ENCODE data around the gene CEP120.
"Not testable (repeated sequence)": the region's sequence is repeated elsewhere in the genome, so short reads cannot be mapped to it uniquely, and the experiment has no call there.

Gene CEP120

GRCh38 chr5:123450114-123450513 is 26.9 kb upstream of the CEP120 start:
- Histone ChIP-seq H3K36me3 (replicated peaks) (no peaks in the 10 kb centered on the region), H3K9me3 (no peaks in the 10 kb centered on the region), H3K4me1 (peaks cover 2% of the 10 kb centered on the region), H3K27me3 (ENCODE audit: low read depth) (no peaks in the 10 kb centered on the region), H3K4me3 (no peak overlapping the region)
- in situ Hi-C loops (cut with MboI; ENCODE audit: low sequenced_read_pairs): no loop called here
- DNase-seq (ENCODE audit: low spot score in 2 of 2): no peak

- H3K4me3 ChIP-seq: no peak overlapping the region
- H3K27me3 ChIP-seq (ENCODE audit: low read depth): no peaks in the 10 kb centered on the region
- peaks cover 2% of the 10 kb centered on the region for H3K4me1 ChIP-seq
- DNase-seq (ENCODE audit: low spot score in 2 of 2): peak in 1 of 2 experiments; percentile 29
- no peaks in the 10 kb centered on the region for H3K9me3 ChIP-seq
- in situ Hi-C loops (cut with MboI; ENCODE audit: low sequenced_read_pairs): no loop called here
- no peaks in the 10 kb centered on the region for H3K36me3 ChIP-seq (replicated peaks)
Measured at GRCh38 chr5:123449424-123449974, 26.3 kb upstream of the CEP120 start.

GRCh38 chr5:123448743-123449142 is 25.5 kb upstream of the CEP120 start:
- Histone ChIP-seq H3K36me3 (replicated peaks) (no peaks in the 10 kb centered on the region), H3K4me1 (peaks cover 2% of the 10 kb centered on the region), H3K4me3 (no peak overlapping the region), H3K9me3 (no peaks in the 10 kb centered on the region), H3K27me3 (ENCODE audit: low read depth) (no peaks in the 10 kb centered on the region)
- in situ Hi-C loops (cut with MboI; ENCODE audit: low sequenced_read_pairs): no loop called here
- DNase-seq (ENCODE audit: low spot score in 2 of 2): no peak

DNA sequence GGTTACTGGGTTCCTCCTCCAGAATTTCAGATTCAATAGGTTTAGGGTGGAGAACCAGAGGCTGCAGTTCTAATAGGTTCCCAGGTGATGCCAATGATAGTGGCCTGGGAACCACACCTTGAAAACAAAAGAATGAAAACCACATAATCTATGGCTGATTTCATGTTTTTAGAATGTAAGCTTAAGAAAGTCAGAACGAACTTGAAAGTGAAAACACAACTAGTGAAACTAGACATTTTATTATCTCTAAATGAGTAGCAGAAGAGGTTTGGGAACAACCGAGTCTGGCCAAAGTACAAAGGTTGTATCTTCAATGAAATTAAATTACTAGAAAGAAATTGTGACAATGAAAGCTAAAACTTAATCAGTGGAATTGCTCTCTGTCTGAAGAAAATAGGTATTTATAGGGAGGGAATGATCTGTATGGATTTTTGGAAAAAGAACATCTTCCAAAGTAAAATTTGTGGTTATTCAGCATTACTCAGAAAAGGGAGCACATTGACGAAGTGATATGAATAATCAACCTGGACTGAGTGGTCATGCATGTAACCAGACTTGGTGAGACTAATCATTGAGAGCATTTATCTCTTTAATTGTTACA is 24.9 kb upstream of the CEP120 start:
- Histone ChIP-seq H3K36me3 (replicated peaks) (no peaks in the 10 kb centered on the region), H3K4me1 (peaks cover 2% of the 10 kb centered on the region), H3K4me3 (no peak overlapping the region), H3K27me3 (ENCODE audit: low read depth) (no peaks in the 10 kb centered on the region), H3K9me3 (no peaks in the 10 kb centered on the region)
- no peak for DNase-seq (ENCODE audit: low spot score in 2 of 2)
- in situ Hi-C loops (cut with MboI; ENCODE audit: low sequenced_read_pairs): no loop called here

DNA sequence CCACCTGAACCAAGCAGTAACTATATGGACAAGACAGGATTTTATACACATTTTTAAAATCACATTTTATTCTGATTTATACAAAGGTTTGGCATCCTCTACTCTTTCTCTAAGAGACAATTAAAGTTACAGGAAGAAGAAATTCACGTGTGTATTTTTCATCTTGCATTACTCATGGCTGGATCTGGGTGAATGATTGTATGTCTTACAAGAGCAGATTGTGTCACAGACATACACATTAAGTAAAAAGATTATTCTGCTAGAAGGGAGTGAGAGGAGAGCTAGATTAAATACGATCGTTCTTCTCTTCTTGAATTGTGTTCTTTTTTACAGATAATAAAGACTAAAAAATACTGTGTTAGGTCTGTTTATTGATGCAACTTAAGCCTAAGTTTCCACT is 20.8 kb upstream of the CEP120 start:
- Histone ChIP-seq H3K4me1 (no peaks in the 10 kb centered on the region), H3K27me3 (ENCODE audit: low read depth) (no peaks in the 10 kb centered on the region), H3K36me3 (replicated peaks) (no peaks in the 10 kb centered on the region), H3K4me3 (no peak overlapping the region), H3K9me3 (no peaks in the 10 kb centered on the region)
- no peak for DNase-seq (ENCODE audit: low spot score in 2 of 2)
- in situ Hi-C loops (cut with MboI; ENCODE audit: low sequenced_read_pairs): no loop called here

GRCh38 chr5:123441408-123441807 is 18.2 kb upstream of the CEP120 start:
- no peaks in the 10 kb centered on the region for H3K9me3 ChIP-seq
- H3K4me3 ChIP-seq: no peak overlapping the region
- no peak for DNase-seq (ENCODE audit: low spot score in 2 of 2)
- in situ Hi-C loops (cut with MboI; ENCODE audit: low sequenced_read_pairs): no loop called here
- H3K27me3 ChIP-seq (ENCODE audit: low read depth): no peaks in the 10 kb centered on the region
- H3K36me3 ChIP-seq (replicated peaks): no peaks in the 10 kb centered on the region
- H3K4me1 ChIP-seq: no peaks in the 10 kb centered on the region

- no peak overlapping the region for H3K4me3 ChIP-seq
- H3K9me3 ChIP-seq: no peaks in the 10 kb centered on the region
- no peaks in the 10 kb centered on the region for H3K4me1 ChIP-seq
- no peaks in the 10 kb centered on the region for H3K27me3 ChIP-seq (ENCODE audit: low read depth)
- no peak for DNase-seq (ENCODE audit: low spot score in 2 of 2)
- H3K36me3 ChIP-seq (replicated peaks): no peaks in the 10 kb centered on the region
- in situ Hi-C loops (cut with MboI; ENCODE audit: low sequenced_read_pairs): no loop called here
Measured at GRCh38 chr5:123440456-123441181, 17.4 kb upstream of the CEP120 start.

- in situ Hi-C loops (cut with MboI; ENCODE audit: low sequenced_read_pairs): no loop called here
- DNase-seq (ENCODE audit: low spot score in 2 of 2): no peak
- H3K9me3 ChIP-seq: no peaks in the 10 kb centered on the region
- H3K36me3 ChIP-seq (replicated peaks): no peaks in the 10 kb centered on the region
- no peaks in the 10 kb centered on the region for H3K4me1 ChIP-seq
- no peak overlapping the region for H3K4me3 ChIP-seq
- no peaks in the 10 kb centered on the region; the same call in 1 of the 2 replicates for H3K27me3 ChIP-seq (ENCODE audit: low read depth)
Measured at GRCh38 chr5:123439709-123440108, 16.5 kb upstream of the CEP120 start.

DNA sequence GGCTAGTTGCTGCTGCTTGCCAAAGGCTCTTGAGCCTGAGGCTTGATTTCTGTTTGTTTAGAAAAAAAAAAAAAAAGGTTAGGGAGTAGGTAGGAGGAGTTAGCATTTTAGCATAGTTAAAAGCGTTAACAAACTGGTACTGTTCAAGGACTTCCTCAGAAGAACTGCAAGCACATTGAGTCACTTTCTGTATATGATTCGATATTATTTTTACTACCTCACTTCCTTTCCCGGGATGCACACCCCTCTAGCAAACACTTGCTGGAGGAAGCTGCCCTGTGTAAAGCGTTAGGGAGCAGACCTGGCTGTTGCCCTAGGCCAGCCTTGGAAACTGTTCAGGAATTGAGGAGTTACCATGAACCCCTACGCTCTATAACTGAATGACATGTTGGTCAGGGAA is 15.7 kb upstream of the CEP120 start:
- no peaks in the 10 kb centered on the region; the same call in 1 of the 2 replicates for H3K27me3 ChIP-seq (ENCODE audit: low read depth)
- H3K4me1 ChIP-seq: no peaks in the 10 kb centered on the region
- H3K4me3 ChIP-seq: no peak overlapping the region
- no peaks in the 10 kb centered on the region for H3K9me3 ChIP-seq
- H3K36me3 ChIP-seq (replicated peaks): no peaks in the 10 kb centered on the region
- DNase-seq (ENCODE audit: low spot score in 2 of 2): no peak
- in situ Hi-C loops (cut with MboI; ENCODE audit: low sequenced_read_pairs): no loop called here

DNA sequence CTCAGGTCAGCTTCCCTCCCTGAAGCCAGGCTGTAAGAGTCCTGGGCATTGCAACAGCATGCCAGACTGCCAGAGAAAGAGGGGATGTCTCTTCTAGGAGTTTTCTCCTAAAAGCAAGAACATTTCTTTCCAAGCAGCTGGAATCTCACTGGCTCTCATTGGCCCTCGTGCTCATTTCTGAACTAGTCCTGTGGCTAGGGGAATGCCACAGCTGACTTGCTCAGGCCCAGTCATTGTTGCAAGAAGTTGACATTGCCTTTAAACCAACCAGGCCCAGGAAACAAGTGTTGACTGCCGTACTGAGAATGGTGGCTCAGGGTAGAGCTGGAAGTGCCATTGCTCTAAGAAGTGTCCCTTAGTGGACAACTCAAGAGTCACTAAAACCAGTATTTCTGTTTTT is 15.0 kb upstream of the CEP120 start:
- no peak for DNase-seq (ENCODE audit: low spot score in 2 of 2)
- no peak overlapping the region for H3K4me3 ChIP-seq

GRCh38 chr5:123436201-123436600 is 13.0 kb upstream of the CEP120 start:
- Histone ChIP-seq H3K36me3 (replicated peaks) (no peaks in the 10 kb centered on the region), H3K4me1 (no peaks in the 10 kb centered on the region), H3K27me3 (ENCODE audit: low read depth) (no peaks in the 10 kb centered on the region; the same call in 1 of the 2 replicates), H3K9me3 (no peaks in the 10 kb centered on the region), H3K4me3 (no peak overlapping the region)
- in situ Hi-C loops (cut with MboI; ENCODE audit: low sequenced_read_pairs): no loop called here
- no peak for DNase-seq (ENCODE audit: low spot score in 2 of 2)

More for the DNA sequence above, 15.0 kb upstream of the CEP120 start:
- in situ Hi-C loops (cut with MboI; ENCODE audit: low sequenced_read_pairs): no loop called here
- no peaks in the 10 kb centered on the region for H3K9me3 ChIP-seq
- no peaks in the 10 kb centered on the region for H3K4me1 ChIP-seq
- no peaks in the 10 kb centered on the region for H3K36me3 ChIP-seq (replicated peaks)
- H3K27me3 ChIP-seq (ENCODE audit: low read depth): no peaks in the 10 kb centered on the region; the same call in 1 of the 2 replicates

DNA sequence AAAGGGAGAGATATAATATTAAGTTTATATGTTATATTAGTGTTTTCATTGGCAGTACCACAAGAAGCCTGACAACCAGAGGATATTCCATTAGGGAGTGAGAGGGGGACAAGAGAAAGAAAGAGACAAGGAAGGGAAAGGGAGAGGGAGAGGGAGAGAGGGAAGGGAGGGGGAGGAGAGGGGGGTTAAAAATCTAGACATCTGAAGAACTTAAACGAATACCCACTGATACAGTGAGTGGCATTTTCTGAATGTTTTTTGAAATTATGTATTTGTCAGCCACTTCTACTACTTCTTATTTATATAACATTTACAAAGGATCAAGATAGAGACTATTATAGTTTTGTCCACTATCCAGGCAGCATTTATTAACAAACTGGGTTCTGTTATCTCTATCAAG is 11.6 kb upstream of the CEP120 start:
- H3K4me3 ChIP-seq: no peak overlapping the region
- no peaks in the 10 kb centered on the region for H3K9me3 ChIP-seq
- H3K36me3 ChIP-seq (replicated peaks): no peaks in the 10 kb centered on the region
- in situ Hi-C loops (cut with MboI; ENCODE audit: low sequenced_read_pairs): no loop called here
- H3K27me3 ChIP-seq (ENCODE audit: low read depth): no peaks in the 10 kb centered on the region; the same call in 1 of the 2 replicates
- H3K4me1 ChIP-seq: no peaks in the 10 kb centered on the region
- no peak for DNase-seq (ENCODE audit: low spot score in 2 of 2)

- in situ Hi-C loops (cut with MboI; ENCODE audit: low sequenced_read_pairs): no loop called here
- Histone ChIP-seq H3K9me3 (no peaks in the 10 kb centered on the region), H3K36me3 (replicated peaks) (no peaks in the 10 kb centered on the region), H3K4me1 (no peaks in the 10 kb centered on the region), H3K27me3 (ENCODE audit: low read depth) (no peaks in the 10 kb centered on the region; the same call in 1 of the 2 replicates), H3K4me3 (no peak overlapping the region)
- DNase-seq (ENCODE audit: low spot score in 2 of 2): no peak
Measured at GRCh38 chr5:123433596-123433995, 10.4 kb upstream of the CEP120 start.

- in situ Hi-C loops (cut with MboI; ENCODE audit: low sequenced_read_pairs); H3K27me3 ChIP-seq (ENCODE audit: low read depth); H3K9me3 ChIP-seq; DNase-seq (ENCODE audit: low spot score in 2 of 2); H3K36me3 ChIP-seq (replicated peaks); H3K4me3 ChIP-seq; H3K4me1 ChIP-seq: not testable (repeated sequence)
Measured at GRCh38 chr5:123430441-123430840, 7.2 kb upstream of the CEP120 start.

All from HAP-1 (cell line).